Central memory CD8-positive, alpha-beta T cell (primary cell): ENCODE measurements around the gene IQCK.
A peak's percentile ranks its signal among the peaks of the same experiment; 100 is the strongest.

Experiments used
- ATAC-seq: fragments of 150-1000 bp; cut with Tn5 transposase; replicated peaks from 2 replicates; pipeline ENCODE4 v1.10.0; 2022; ENCODE audit warnings: mild to moderate bottlenecking, moderate FRiP score, moderate number of reproducible peaks; ENCODE audit not compliant: poor library complexity, severe bottlenecking; ENCODE audit errors: extremely low read depth
- DNase-seq, 2 donors: peaks; one replicate each; pipeline ENCODE4 v3.0.0; 2021; ENCODE audit warnings: low spot score in 2 of 2
- H3K27ac Mint-ChIP-seq: one replicate; pipeline ENCODE4 v1.8.0; 2022; ENCODE audit warnings: low read depth, mild to moderate bottlenecking, moderate library complexity, mixed read lengths
- H3K27me3 Mint-ChIP-seq: one replicate; pipeline ENCODE4 v1.8.0; 2022; ENCODE audit warnings: mixed read lengths
- H3K36me3 Mint-ChIP-seq: one replicate; pipeline ENCODE4 v1.8.0; 2022; ENCODE audit warnings: mild to moderate bottlenecking, moderate library complexity, mixed read lengths; ENCODE audit not compliant: insufficient read depth
- H3K4me1 Mint-ChIP-seq: one replicate; pipeline ENCODE4 v1.8.0; 2022; ENCODE audit warnings: mixed read lengths
- H3K4me3 Mint-ChIP-seq: one replicate; pipeline ENCODE4 v1.8.0; 2022; ENCODE audit warnings: mild to moderate bottlenecking, moderate library complexity, mixed read lengths
- H3K9me3 Mint-ChIP-seq: one replicate; pipeline ENCODE4 v1.8.0; 2022; ENCODE audit warnings: mixed read lengths

Gene IQCK

GRCh38 chr16:19876501-19877059, 158.5 kb downstream of the IQCK start:
- Mint-ChIP-seq H3K27ac (no peak overlapping the region), H3K9me3 (no peaks in the 10 kb centered on the region), H3K4me3 (no peak overlapping the region), H3K4me1 (no peaks in the 10 kb centered on the region), H3K36me3 (no peaks in the 10 kb centered on the region), H3K27me3 (peaks cover 35% of the 10 kb centered on the region)
- DNase-seq: no peak
- ATAC-seq: no peak

DNA sequence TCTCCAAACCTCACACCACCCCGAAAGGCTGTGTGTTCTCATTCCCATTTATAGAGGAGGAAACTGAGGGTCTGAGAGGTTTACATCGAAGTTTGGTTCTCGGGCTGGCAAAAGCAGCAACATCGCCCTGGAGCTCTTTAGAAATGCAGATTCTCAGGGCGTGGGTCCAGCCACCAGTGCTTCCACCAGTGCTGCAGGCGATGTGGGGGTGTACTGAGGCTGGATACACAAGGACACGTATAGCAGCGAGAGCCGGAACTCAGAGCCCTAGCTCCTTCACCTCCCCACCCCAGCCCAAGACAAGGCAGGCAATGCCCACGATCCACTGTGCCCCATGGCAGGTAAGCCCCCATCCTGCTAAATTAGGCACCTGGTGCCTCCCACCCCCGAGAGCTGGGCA, 160.7 kb downstream of the IQCK start:
- Mint-ChIP-seq H3K27me3 (peaks cover 57% of the 10 kb centered on the region), H3K4me3 (no peak overlapping the region), H3K9me3 (no peaks in the 10 kb centered on the region), H3K36me3 (peaks cover 1% of the 10 kb centered on the region), H3K4me1 (no peaks in the 10 kb centered on the region), H3K27ac (no peak overlapping the region)
- no peak for ATAC-seq
- no peak for DNase-seq

DNA sequence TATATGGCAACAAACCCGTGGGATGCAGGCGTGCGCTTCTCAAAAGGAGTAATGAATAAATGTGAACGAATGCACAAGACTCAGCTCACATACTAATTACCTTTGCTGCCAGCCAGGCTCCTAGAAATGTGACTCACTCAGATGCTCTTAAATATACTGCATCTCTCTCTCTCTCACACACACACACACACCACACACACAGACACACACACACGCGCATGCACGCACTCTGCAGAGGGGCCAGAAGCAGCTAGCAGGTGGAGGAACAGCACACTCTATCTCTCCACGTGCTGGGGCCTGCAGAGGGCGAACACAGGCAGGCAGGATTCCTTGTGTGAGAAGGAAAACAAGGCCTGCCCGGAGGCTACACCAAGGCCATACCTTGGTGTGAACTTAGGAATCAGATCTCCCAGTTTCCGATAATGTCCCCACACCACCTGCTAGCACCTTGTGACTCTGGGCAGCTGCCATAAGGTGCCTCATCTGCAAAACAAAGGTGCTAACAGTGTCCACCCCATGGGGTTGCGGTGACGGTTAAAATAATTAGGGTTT, 161.2 kb downstream of the IQCK start:
- Mint-ChIP-seq H3K36me3 (peaks cover 1% of the 10 kb centered on the region), H3K4me1 (no peaks in the 10 kb centered on the region), H3K27me3 (peaks cover 57% of the 10 kb centered on the region), H3K9me3 (no peaks in the 10 kb centered on the region), H3K27ac (no peak overlapping the region), H3K4me3 (no peak overlapping the region)
- no peak for DNase-seq
- no peak for ATAC-seq

- no peak overlapping the region for H3K27ac Mint-ChIP-seq
- no peaks in the 10 kb centered on the region for H3K9me3 Mint-ChIP-seq
These were observed 163.0 kb downstream of the IQCK start for GRCh38 chr16:19881028-19881427.

GRCh38 chr16:19881783-19882182, 163.7 kb downstream of the IQCK start:
- ATAC-seq (no peak), DNase-seq (no peak)
- H3K4me3 Mint-ChIP-seq: no peak overlapping the region
- peaks cover 62% of the 10 kb centered on the region for H3K27me3 Mint-ChIP-seq
- peaks cover 3% of the 10 kb centered on the region for H3K36me3 Mint-ChIP-seq
- H3K9me3 Mint-ChIP-seq: no peaks in the 10 kb centered on the region
- no peak overlapping the region for H3K27ac Mint-ChIP-seq
- peaks cover 18% of the 10 kb centered on the region for H3K4me1 Mint-ChIP-seq

More at GRCh38 chr16:19881028-19881427, 163.0 kb downstream of the IQCK start:
- ATAC-seq (no peak), DNase-seq (no peak)
- Mint-ChIP-seq H3K27me3 (peaks cover 64% of the 10 kb centered on the region), H3K36me3 (peaks cover 1% of the 10 kb centered on the region), H3K4me1 (peaks cover 13% of the 10 kb centered on the region), H3K4me3 (no peak overlapping the region)

DNA sequence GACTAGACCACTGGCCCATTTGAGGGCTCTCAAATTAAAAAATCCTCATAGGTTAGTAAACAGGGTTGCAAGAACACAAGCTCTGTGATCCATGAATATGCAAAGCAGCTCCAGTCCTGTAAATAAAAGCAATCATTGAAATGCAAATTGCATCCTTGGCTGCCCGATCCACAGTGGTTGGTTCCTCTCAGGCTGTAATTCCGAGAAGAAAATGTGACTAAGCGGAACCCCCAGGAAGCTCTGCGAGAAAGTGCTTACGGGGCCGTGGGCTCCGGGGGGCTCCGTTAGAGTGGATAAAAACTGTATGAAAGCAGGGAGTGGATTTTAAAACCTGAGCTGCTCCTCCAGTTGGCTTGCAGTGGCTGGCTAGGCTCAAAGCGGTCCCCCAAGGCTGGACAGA, 164.1 kb downstream of the IQCK start:
- Mint-ChIP-seq H3K36me3 (peaks cover 3% of the 10 kb centered on the region), H3K27me3 (peaks cover 61% of the 10 kb centered on the region), H3K4me1 (peaks cover 18% of the 10 kb centered on the region), H3K9me3 (no peaks in the 10 kb centered on the region), H3K4me3 (no peak overlapping the region), H3K27ac (no peak overlapping the region)
- ATAC-seq (no peak), DNase-seq (no peak)

DNA sequence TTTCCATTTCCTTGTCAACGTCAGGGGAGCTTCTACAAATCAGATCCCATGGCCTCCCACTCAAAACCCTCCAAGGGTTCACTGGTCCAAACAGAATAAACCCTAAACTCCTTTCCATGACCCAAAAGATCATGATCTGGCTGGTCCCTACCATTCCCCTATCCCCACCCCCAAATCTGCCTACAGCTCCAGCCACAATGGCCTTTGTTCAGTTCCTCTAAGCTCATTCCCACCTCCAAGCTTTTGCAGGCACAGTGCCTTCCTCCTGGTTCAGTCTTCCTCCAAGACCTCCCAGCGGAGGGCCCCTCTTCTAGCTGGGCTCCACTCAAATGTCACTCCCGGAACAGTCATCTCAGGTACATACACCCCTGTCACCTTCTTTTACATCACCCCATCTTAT, 164.6 kb downstream of the IQCK start:
- ATAC-seq (no peak), DNase-seq (no peak)
- H3K4me3 Mint-ChIP-seq: no peak overlapping the region
- H3K27me3 Mint-ChIP-seq: peaks cover 61% of the 10 kb centered on the region
- peaks cover 3% of the 10 kb centered on the region for H3K36me3 Mint-ChIP-seq
- H3K9me3 Mint-ChIP-seq: no peaks in the 10 kb centered on the region
- peaks cover 18% of the 10 kb centered on the region for H3K4me1 Mint-ChIP-seq
- H3K27ac Mint-ChIP-seq: no peak overlapping the region

DNA sequence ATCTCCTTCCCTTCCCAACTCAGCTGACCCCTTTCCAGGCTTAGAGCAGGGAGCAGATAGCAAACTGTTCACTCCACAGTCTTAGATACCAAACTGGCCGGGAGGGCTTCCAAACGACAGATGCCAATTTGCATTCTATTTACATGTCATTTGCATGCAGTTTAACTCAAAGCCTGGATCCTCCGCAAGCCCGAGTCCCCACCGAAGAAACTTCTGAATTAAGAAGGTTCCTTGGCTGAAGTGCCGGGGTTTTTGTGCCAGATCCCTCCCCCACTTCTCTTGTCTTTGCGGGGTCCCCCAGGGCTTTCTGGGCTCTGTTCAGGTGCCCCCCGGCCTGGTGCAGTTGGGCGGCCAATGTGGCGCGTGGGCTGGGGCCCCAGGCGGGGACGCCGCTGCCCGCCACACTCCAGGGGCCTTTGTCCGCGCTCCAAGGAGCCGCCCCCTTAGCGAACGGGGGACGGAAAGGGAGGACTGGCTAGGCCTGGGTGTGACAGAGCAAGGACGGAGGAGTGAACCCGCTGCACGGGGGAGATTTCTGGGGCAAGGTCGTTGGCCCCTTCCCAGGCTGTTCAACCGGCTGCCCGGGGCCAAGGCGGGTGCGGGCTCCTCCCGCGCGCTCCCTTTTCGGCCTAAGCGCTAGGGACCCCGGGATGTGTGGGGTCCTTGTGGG, 165.4 kb downstream of the IQCK start:
- DNase-seq (no peak), ATAC-seq (no peak)
- Mint-ChIP-seq H3K27ac (no peak overlapping the region), H3K36me3 (peaks cover 3% of the 10 kb centered on the region), H3K4me3 (peak overlapping the region; percentile 78), H3K9me3 (no peaks in the 10 kb centered on the region), H3K4me1 (peaks cover 18% of the 10 kb centered on the region), H3K27me3 (peaks cover 61% of the 10 kb centered on the region)

DNA sequence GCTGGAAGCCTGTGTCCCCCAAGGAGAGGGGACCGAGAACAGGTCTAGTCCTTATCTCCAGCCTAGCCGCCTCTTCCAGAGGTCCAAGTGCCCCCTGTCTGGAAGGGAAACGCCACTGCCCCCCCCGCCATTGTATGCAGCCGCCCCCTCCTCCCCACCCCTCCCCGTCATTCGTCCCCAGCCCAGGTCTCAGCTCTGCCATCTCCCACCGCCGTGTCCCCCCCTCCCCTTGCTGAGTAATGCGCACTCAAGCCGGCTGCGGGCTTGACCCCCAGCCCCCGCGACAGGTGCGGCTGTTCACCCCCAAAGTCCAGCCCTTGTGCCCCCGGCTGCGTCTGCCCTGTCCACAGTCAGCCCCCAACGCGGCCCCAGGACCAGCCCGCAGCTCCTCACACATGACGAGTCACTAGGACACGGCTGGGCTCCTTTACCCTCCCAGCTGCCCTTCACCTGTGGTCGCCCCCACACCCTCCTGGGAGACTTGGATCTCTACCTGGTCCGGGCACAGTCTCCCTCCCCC, 166.0 kb downstream of the IQCK start:
- Mint-ChIP-seq H3K27ac (no peak overlapping the region), H3K4me1 (peaks cover 18% of the 10 kb centered on the region), H3K9me3 (no peaks in the 10 kb centered on the region), H3K36me3 (peaks cover 3% of the 10 kb centered on the region), H3K27me3 (peaks cover 61% of the 10 kb centered on the region), H3K4me3 (peak overlapping the region; percentile 78)
- ATAC-seq (no peak), DNase-seq (no peak)

DNA sequence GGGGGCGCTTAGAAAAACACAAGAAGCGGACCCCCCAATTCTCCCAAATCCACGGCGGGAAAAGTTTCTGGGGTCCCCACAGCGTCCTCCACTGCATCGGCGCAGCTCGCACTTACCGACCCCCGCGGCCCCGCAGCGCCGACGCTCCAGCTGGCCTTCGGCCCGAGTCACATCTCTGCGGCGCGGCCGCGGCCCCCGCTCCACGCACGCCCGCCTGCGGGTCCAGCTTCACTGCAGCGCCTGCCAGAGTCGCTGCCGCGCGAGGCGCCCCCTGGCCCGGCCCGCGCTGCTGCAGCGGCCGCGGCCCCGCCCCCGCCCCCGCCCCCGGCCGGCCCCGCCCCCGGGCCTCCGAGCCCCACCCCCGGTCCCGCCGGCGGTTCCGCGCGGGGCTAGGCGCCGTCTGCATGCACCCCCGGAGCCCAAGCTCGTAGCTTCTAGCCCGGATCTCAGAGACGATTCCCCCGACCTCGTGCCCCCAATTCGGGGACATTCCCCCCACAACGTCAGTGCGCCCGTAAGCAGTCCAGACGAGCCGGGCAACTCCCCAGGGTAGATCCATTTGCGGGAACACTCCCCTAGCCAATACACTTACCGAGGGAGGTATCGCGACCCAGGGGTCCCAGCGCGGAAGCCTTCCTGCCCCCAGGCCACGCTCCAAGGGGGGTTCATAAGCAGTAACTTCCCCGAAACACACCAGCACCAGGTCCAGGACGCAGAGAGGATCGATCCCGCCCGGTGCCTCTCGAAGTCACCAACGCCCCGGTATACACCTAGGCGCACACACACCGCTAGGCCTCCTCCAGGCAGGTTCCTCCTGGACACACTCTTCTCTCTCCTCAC, 166.8 kb downstream of the IQCK start, which contains the start of gene GPRC5B:
TSS of gene GPRC5B (minus strand) at position 238 of the 840 bp plus-strand sequence. CDS start 12,003 bp downstream, outside the sequence.
- Mint-ChIP-seq H3K4me1 (peaks cover 18% of the 10 kb centered on the region), H3K27ac (no peak within 1 kb of the TSS), H3K9me3 (no peaks in the 10 kb centered on the region), H3K4me3 (peak within 1 kb of the TSS; percentile 78), H3K27me3 (peaks cover 61% of the 10 kb centered on the region), H3K36me3 (peaks cover 3% of the 10 kb centered on the region)
- ATAC-seq (peak; percentile 60), DNase-seq (peak; percentile 11 to 23)

DNA sequence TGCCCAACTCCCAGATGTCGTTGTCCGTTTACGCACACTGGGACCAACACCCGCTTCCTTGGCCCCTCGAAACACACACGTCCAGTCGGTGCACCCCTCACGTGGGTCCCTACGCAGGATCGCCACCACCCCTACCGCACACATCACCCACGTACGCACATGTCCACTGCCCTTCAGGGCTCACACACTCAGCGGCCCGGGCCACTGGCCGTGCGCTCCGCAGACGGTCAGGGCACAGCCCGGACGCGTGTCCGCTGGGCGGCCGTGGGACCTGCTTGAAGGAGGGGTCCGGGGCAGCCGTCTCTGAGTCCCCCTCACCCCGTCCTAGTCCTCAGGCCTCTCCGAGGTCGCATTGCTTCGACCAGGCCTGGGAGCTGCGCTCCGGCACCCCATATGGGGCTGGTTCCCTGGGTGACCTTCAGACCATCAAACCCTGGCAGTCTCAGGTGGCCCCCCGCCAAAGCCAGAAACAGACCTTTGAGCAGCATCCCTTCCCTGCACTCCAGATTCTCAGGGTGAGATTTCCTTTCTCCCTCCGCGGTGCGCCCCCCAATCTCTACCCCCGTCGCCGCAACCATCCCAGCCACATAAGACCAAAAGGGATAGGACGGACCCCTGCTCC, 167.5 kb downstream of the IQCK start:
- ATAC-seq: no peak
- H3K27me3 Mint-ChIP-seq: peaks cover 60% of the 10 kb centered on the region
- no peaks in the 10 kb centered on the region for H3K9me3 Mint-ChIP-seq
- H3K4me1 Mint-ChIP-seq: peaks cover 18% of the 10 kb centered on the region
- peaks cover 3% of the 10 kb centered on the region for H3K36me3 Mint-ChIP-seq
- H3K27ac Mint-ChIP-seq: no peak overlapping the region
- H3K4me3 Mint-ChIP-seq: peak overlapping the region; percentile 78
- no peak for DNase-seq
